IPS-20b (cell line): Measurements from ENCODE around the gene PSME2.

Experiments used
- H3K27ac ChIP-seq: one replicate; pipeline ENCODE4 v1.5.1; 2013; ENCODE audit warnings: low read length
- H3K27me3 ChIP-seq: 2 replicates; pipeline ENCODE4 v1.6.1; 2013; ENCODE audit warnings: mild to moderate bottlenecking, low read length, inconsistent platforms; ENCODE audit not compliant: insufficient read depth
- H3K36me3 ChIP-seq: 2 replicates; pipeline ENCODE4 v1.6.1; 2013; ENCODE audit warnings: low read depth, mild to moderate bottlenecking, inconsistent platforms, low read length, moderate library complexity; ENCODE audit not compliant: insufficient read depth
- H3K4me1 ChIP-seq: 2 replicates; pipeline ENCODE4 v1.6.1; 2013; ENCODE audit warnings: mild to moderate bottlenecking, control low read depth, inconsistent platforms, low read length, moderate library complexity; ENCODE audit not compliant: insufficient read depth
- H3K4me3 ChIP-seq: 2 replicates; pipeline ENCODE4 v1.5.1; 2013; ENCODE audit warnings: mild to moderate bottlenecking, low read length, inconsistent platforms
- H3K9ac ChIP-seq: 2 replicates; pipeline ENCODE4 v1.6.1; 2013; ENCODE audit warnings: low read depth, mild to moderate bottlenecking, inconsistent platforms, low read length, moderate library complexity
- H3K9me3 ChIP-seq: 2 replicates; pipeline ENCODE4 v1.6.1; 2013; ENCODE audit warnings: mild to moderate bottlenecking, low read depth, low read length, inconsistent platforms; ENCODE audit not compliant: insufficient read depth

Gene PSME2

GRCh38 chr14:24100982-24101494 lies 45.4 kb downstream of the PSME2 start:
- peaks cover 67% of the 10 kb centered on the region for H3K36me3 ChIP-seq
- H3K9me3 ChIP-seq = peaks cover 4% of the 10 kb centered on the region; the same call in 1 of the 2 replicates
- no peak overlapping the region for H3K9ac ChIP-seq
- H3K27ac ChIP-seq = no peak overlapping the region
- H3K27me3 ChIP-seq = no peaks in the 10 kb centered on the region
- no peak overlapping the region for H3K4me3 ChIP-seq
- H3K4me1 ChIP-seq = no peaks in the 10 kb centered on the region

GRCh38 chr14:24100197-24100981 lies 46.0 kb downstream of the PSME2 start:
- Histone ChIP-seq H3K4me3 (no peak overlapping the region), H3K27ac (no peak overlapping the region), H3K27me3 (no peaks in the 10 kb centered on the region), H3K4me1 (peaks cover 4% of the 10 kb centered on the region; the same call in 1 of the 2 replicates), H3K9me3 (peaks cover 4% of the 10 kb centered on the region; the same call in 1 of the 2 replicates), H3K9ac (no peak overlapping the region), H3K36me3 (peaks cover 67% of the 10 kb centered on the region)

- Histone ChIP-seq H3K27ac (no peak overlapping the region), H3K4me3 (no peak overlapping the region), H3K9me3 (peaks cover 4% of the 10 kb centered on the region; the same call in 1 of the 2 replicates), H3K9ac (no peak overlapping the region), H3K4me1 (peaks cover 4% of the 10 kb centered on the region; the same call in 1 of the 2 replicates), H3K27me3 (no peaks in the 10 kb centered on the region), H3K36me3 (peaks cover 66% of the 10 kb centered on the region)
These were observed 47.2 kb downstream of the PSME2 start for GRCh38 chr14:24098927-24099813.

- Histone ChIP-seq H3K9me3 (no peaks in the 10 kb centered on the region), H3K27me3 (no peaks in the 10 kb centered on the region), H3K27ac (no peak overlapping the region), H3K36me3 (peaks cover 58% of the 10 kb centered on the region), H3K4me3 (no peak overlapping the region), H3K9ac (no peak overlapping the region), H3K4me1 (peaks cover 8% of the 10 kb centered on the region; the same call in 1 of the 2 replicates)
These were observed 48.0 kb downstream of the PSME2 start for GRCh38 chr14:24098229-24098926.

- Histone ChIP-seq H3K27ac (no peak overlapping the region), H3K4me3 (no peak overlapping the region), H3K9me3 (no peaks in the 10 kb centered on the region), H3K27me3 (peaks cover 8% of the 10 kb centered on the region), H3K4me1 (peaks cover 8% of the 10 kb centered on the region; the same call in 1 of the 2 replicates), H3K36me3 (peaks cover 45% of the 10 kb centered on the region), H3K9ac (no peak overlapping the region)
These were observed 49.7 kb downstream of the PSME2 start for GRCh38 chr14:24096545-24097181.

- peak overlapping the region; percentile 22 for H3K27ac ChIP-seq
- peaks cover 8% of the 10 kb centered on the region; the same call in 1 of the 2 replicates for H3K4me1 ChIP-seq
- peaks cover 35% of the 10 kb centered on the region for H3K36me3 ChIP-seq
- H3K9ac ChIP-seq = peak overlapping the region; percentile 94
- no peaks in the 10 kb centered on the region for H3K9me3 ChIP-seq
- H3K4me3 ChIP-seq = peak overlapping the region; percentile 90
- H3K27me3 ChIP-seq = peaks cover 8% of the 10 kb centered on the region
These were observed 50.9 kb downstream of the PSME2 start for GRCh38 chr14:24095271-24096068.

- Histone ChIP-seq H3K4me1 (peaks cover 8% of the 10 kb centered on the region; the same call in 1 of the 2 replicates), H3K27ac (peak overlapping the region; percentile 22), H3K9ac (peak overlapping the region; percentile 94), H3K9me3 (no peaks in the 10 kb centered on the region), H3K4me3 (peak overlapping the region; percentile 90), H3K27me3 (peaks cover 8% of the 10 kb centered on the region), H3K36me3 (peaks cover 29% of the 10 kb centered on the region)
These were observed 51.6 kb downstream of the PSME2 start for GRCh38 chr14:24094841-24095270.

GRCh38 chr14:24093901-24094840 lies 52.2 kb downstream of the PSME2 start, which contains the start of gene PCK2:
Gene PCK2 (plus strand): TSS chr14:24094311. CDS start chr14:24094406, 95 bp downstream.
- Histone ChIP-seq H3K4me3 (peak within 1 kb of the TSS; percentile 90), H3K9me3 (no peaks in the 10 kb centered on the region), H3K4me1 (peaks cover 8% of the 10 kb centered on the region; the same call in 1 of the 2 replicates), H3K27me3 (peaks cover 8% of the 10 kb centered on the region), H3K9ac (peak within 1 kb of the TSS; percentile 94), H3K27ac (peak within 1 kb of the TSS; percentile 93), H3K36me3 (peaks cover 22% of the 10 kb centered on the region)
